Aorta (tissue), 5 donors: ENCODE measurements around the gene NT5DC2. TPM values are rescaled to one million over a fixed set of nuclear protein-coding genes. Genes with fewer than 3 reads are reported as not detected.

Source experiments
- ATAC-seq: fragments of 200-7000 bp; cut with Tn5 transposase; one replicate; pipeline ENCODE4 v1.9.1; 2022; ENCODE audit warnings: moderate library complexity; ENCODE audit not compliant: low FRiP score
- DNase-seq, 2 donors: peaks; one replicate each; pipeline ENCODE4 v3.0.0-alpha.2; 2020
- H3K27ac ChIP-seq, 2 donors: one replicate each; pipeline ENCODE4 v1.5.1; 2013; ENCODE audit warnings: low read length in 2 of 2, mild to moderate bottlenecking in 2 of 2, moderate library complexity in 2 of 2, control low read depth in 1 of 2, inconsistent platforms in 1 of 2, low read depth in 1 of 2
- H3K27me3 ChIP-seq, 2 donors: one replicate each; pipeline ENCODE4 v1.6.1; 2013; ENCODE audit warnings: control low read depth in 1 of 2, low read length in 1 of 2, mild to moderate bottlenecking in 1 of 2, moderate library complexity in 1 of 2; ENCODE audit not compliant: insufficient read depth in 2 of 2, control insufficient read depth in 1 of 2
- H3K36me3 ChIP-seq, 2 donors: one replicate each; pipeline ENCODE4 v1.6.1; 2013; ENCODE audit warnings: control low read depth in 1 of 2, low read length in 1 of 2, mild to moderate bottlenecking in 1 of 2; ENCODE audit not compliant: insufficient read depth in 2 of 2, control insufficient read depth in 1 of 2
- H3K4me1 ChIP-seq, 2 donors: one replicate each; pipeline ENCODE4 v1.6.1; 2013; ENCODE audit warnings: low read length in 2 of 2, control low read depth in 1 of 2, mild to moderate bottlenecking in 1 of 2, moderate library complexity in 1 of 2; ENCODE audit not compliant: insufficient read depth in 2 of 2, control insufficient read depth in 1 of 2
- H3K4me3 ChIP-seq, 2 donors: one replicate each; pipeline ENCODE4 v1.5.1; 2013; ENCODE audit warnings: low read length in 2 of 2, control low read depth in 1 of 2, mild to moderate bottlenecking in 1 of 2
- H3K9me3 ChIP-seq: one replicate; pipeline ENCODE4 v1.6.1; 2013; ENCODE audit warnings: mild to moderate bottlenecking, low read length; ENCODE audit not compliant: control insufficient read depth
- WGBS, 2 donors: extraction: QIAGEN DNeasy Blood & Tissue Kit; methylation state at CpG; one replicate each; pipeline ENCODE4 v1.1.7; 2013; 5-methylcytosine and 5-hydroxymethylcytosine counted together
- intact Hi-C, 2 donors: fragments of 100-400 bp; cut with DNase I; formaldehyde crosslinking; loops; one replicate each; pipeline versions ENCODE4 v1.14.2 to v1.15.0; 2022
- polyA plus RNA-seq, 2 donors: library from polyadenylated mRNA; stranded (reverse); fragments of 200-250 nt; gene quantifications; one replicate each; pipeline ENCODE4 v1.2.3, GENCODE V29; 2013
- total RNA-seq, 2 donors: library from RNA; stranded (reverse); fragmentation: NEBNext Ultra II Directional; extraction: Animal tissue kit (Norgen Biotek cat#: 25700); gene quantifications; one replicate each; pipeline ENCODE4 v1.2.1, GENCODE V29; 2021
- donor health status: healthy with polysubstance abuse.
- donor health status: Bipolar disorder and iron deficiency.
- donor health status: DM: no; HTN: no; CAD: no.
- donor health status: DM: no; HTN: no; CAD: no.
- donor health status: DM: yes; HTN: yes; CAD: no.

NT5DC2 gene
- total and polyA plus RNA-seq, 4 donors: 29.6 to 148 (median 39.6) TPM

- Histone ChIP-seq H3K4me3 (no peak overlapping the region), H3K9me3 (no peaks in the 10 kb centered on the region), H3K4me1 (no peaks in the 10 kb centered on the region), H3K27me3 (no peaks in the 10 kb centered on the region), H3K27ac (no peak overlapping the region), H3K36me3 (no peaks in the 10 kb centered on the region)
- no peak for ATAC-seq
- intact Hi-C loops: no loop called here
- WGBS, 2 donors: 36 to 39% methylated on average over 43 to 50 of the region's 50 CpGs
- no peak for DNase-seq
These were observed 14.8 kb downstream of the NT5DC2 start for GRCh38 chr3:52518723-52519444.

- H3K4me3 ChIP-seq: no peak overlapping the region
- no peaks in the 10 kb centered on the region for H3K27me3 ChIP-seq
- no peaks in the 10 kb centered on the region for H3K36me3 ChIP-seq
- intact Hi-C loops: no loop called here
- no peaks in the 10 kb centered on the region for H3K9me3 ChIP-seq
- no peak for DNase-seq
- H3K4me1 ChIP-seq: no peaks in the 10 kb centered on the region
- 83 to 85% methylated on average over 25 of the region's 25 CpGs for WGBS, 2 donors
- ATAC-seq: no peak
- no peak overlapping the region for H3K27ac ChIP-seq
These were observed 15.6 kb downstream of the NT5DC2 start for GRCh38 chr3:52517796-52518722.

- DNase-seq: no peak
These were observed 17.0 kb downstream of the NT5DC2 start for GRCh38 chr3:52516509-52517195.

GRCh38 chr3:52515192-52515591 is 18.5 kb downstream of the NT5DC2 start:
- Histone ChIP-seq H3K27ac (no peak overlapping the region), H3K4me3 (no peak overlapping the region), H3K9me3 (no peaks in the 10 kb centered on the region), H3K36me3 (no peaks in the 10 kb centered on the region), H3K4me1 (no peaks in the 10 kb centered on the region), H3K27me3 (no peaks in the 10 kb centered on the region)
- ATAC-seq (no peak), DNase-seq (no peak)
- WGBS, 2 donors: 67 to 68% methylated on average over 6 of the region's 6 CpGs
- intact Hi-C loops: no loop called here

More at GRCh38 chr3:52516509-52517195, 17.0 kb downstream of the NT5DC2 start:
- no peaks in the 10 kb centered on the region for H3K4me1 ChIP-seq
- H3K27ac ChIP-seq: no peak overlapping the region
- no peak for ATAC-seq
- WGBS, 2 donors: 94% methylated on average over 17 to 19 of the region's 19 CpGs
- H3K4me3 ChIP-seq: no peak overlapping the region
- H3K9me3 ChIP-seq: no peaks in the 10 kb centered on the region
- no peaks in the 10 kb centered on the region for H3K36me3 ChIP-seq
- intact Hi-C loops: no loop called here
- H3K27me3 ChIP-seq: no peaks in the 10 kb centered on the region

GRCh38 chr3:52514576-52514975 is 19.1 kb downstream of the NT5DC2 start:
- H3K36me3 ChIP-seq: no peaks in the 10 kb centered on the region

GRCh38 chr3:52513281-52513680 is 20.4 kb downstream of the NT5DC2 start:
- intact Hi-C loops: no loop called here
- ATAC-seq: no peak
- H3K27me3 ChIP-seq: no peaks in the 10 kb centered on the region
- no peaks in the 10 kb centered on the region for H3K36me3 ChIP-seq
- H3K4me1 ChIP-seq: no peaks in the 10 kb centered on the region
- no peak overlapping the region for H3K4me3 ChIP-seq
- no peak for DNase-seq
- H3K9me3 ChIP-seq: no peaks in the 10 kb centered on the region
- 91 to 95% methylated on average over 7 of the region's 7 CpGs for WGBS, 2 donors
- H3K27ac ChIP-seq: no peak overlapping the region

More at GRCh38 chr3:52514576-52514975, 19.1 kb downstream of the NT5DC2 start:
- intact Hi-C loops: no loop called here
- Histone ChIP-seq H3K9me3 (no peaks in the 10 kb centered on the region), H3K4me3 (no peak overlapping the region), H3K4me1 (no peaks in the 10 kb centered on the region), H3K27ac (no peak overlapping the region), H3K27me3 (no peaks in the 10 kb centered on the region)
- ATAC-seq (no peak), DNase-seq (no peak)
- 90 to 91% methylated on average over 11 of the region's 11 CpGs for WGBS, 2 donors

- WGBS, 2 donors: 77 to 78% methylated on average over 17 of the region's 17 CpGs
- Histone ChIP-seq H3K4me1 (no peaks in the 10 kb centered on the region), H3K27ac (no peak overlapping the region), H3K27me3 (no peaks in the 10 kb centered on the region), H3K9me3 (no peaks in the 10 kb centered on the region), H3K36me3 (no peaks in the 10 kb centered on the region), H3K4me3 (no peak overlapping the region)
- intact Hi-C loops: no loop called here
- no peak for ATAC-seq
- DNase-seq: no peak
These were observed 20.9 kb downstream of the NT5DC2 start for GRCh38 chr3:52512727-52513126.

GRCh38 chr3:52512105-52512504 is 21.6 kb downstream of the NT5DC2 start:
- H3K36me3 ChIP-seq: no peaks in the 10 kb centered on the region
- 62 to 66% methylated on average over 8 of the region's 8 CpGs for WGBS, 2 donors
- no peak overlapping the region for H3K4me3 ChIP-seq
- no peak overlapping the region for H3K27ac ChIP-seq
- no peaks in the 10 kb centered on the region for H3K4me1 ChIP-seq
- no peaks in the 10 kb centered on the region for H3K27me3 ChIP-seq
- H3K9me3 ChIP-seq: no peaks in the 10 kb centered on the region
- DNase-seq (no peak), ATAC-seq (no peak)
- intact Hi-C loops: no loop called here
